Measurements from ENCODE around the gene N4BP3. TPM values are rescaled to one million over a fixed set of nuclear protein-coding genes. Genes with fewer than 3 reads are reported as not detected.
"Not testable (repeated sequence)": the region's sequence is repeated elsewhere in the genome, so short reads cannot be mapped to it uniquely, and the experiment has no call there.

The N4BP3 gene
- total and polyA plus RNA-seq, 2 of the 13 experiments (the other 11 are each of a cell fraction or from before 2014, with no cell fraction given), result 0.13 TPM; not detected in 1

DNA sequence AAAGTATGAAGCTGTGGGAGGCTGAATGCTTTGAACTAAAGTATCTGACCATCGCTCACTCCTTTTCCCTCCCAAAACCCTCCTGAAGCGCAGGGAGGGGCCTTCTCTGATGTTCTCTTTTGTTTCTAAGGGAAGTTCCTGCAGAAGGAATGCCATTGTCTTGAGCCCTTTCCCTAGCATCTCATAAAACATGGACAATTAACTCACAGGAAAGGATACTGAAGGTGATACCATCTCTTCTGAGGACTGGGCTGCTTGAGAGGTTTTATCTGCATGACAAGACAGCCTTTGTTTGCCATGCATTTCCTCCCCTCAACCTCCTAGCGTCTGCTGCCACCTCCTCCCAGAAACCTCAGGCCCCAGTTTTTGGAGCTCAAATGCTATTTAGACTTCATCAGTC lies 13.2 kb downstream of the N4BP3 start:
- BruUV-seq (replicated peaks), result no TSS peak
- ChIA-PET CTCF (ENCODE audit: low intra/inter-chr PET ratio, low total read pairs) (no interaction called here), POLR2A (no interaction called here)
- H2AFZ ChIP-seq (ENCODE audit: low read length), result no peak overlapping the region
- peaks cover 5% of the 10 kb centered on the region for H3K79me2 ChIP-seq (ENCODE audit: insufficient read depth, low read length)
- ATAC-seq (no peak), FAIRE-seq (no peak), DNase-seq (ENCODE audit: low spot score) (no peak)
- peaks cover 8% of the 10 kb centered on the region; the same call in 1 of the 2 replicates for H3K4me1 ChIP-seq (ENCODE audit: insufficient read depth, low read length)
- H3K27me3 ChIP-seq (ENCODE audit: control insufficient read depth in 1 of 2, insufficient read depth in 2 of 2, low read length in 2 of 2), result peaks cover 6 to 24% of the 10 kb centered on the region in 2 experiments; a peak in 4 of 5 replicates
- H3K4me3 ChIP-seq (replicated peaks in 1 of 3; ENCODE audit: insufficient read depth in 1 of 3, low read depth in 2 of 3, low read length in 3 of 3), result no peak overlapping the region
- no peak overlapping the region for H3K27ac ChIP-seq (ENCODE audit: extremely low read length, insufficient read depth, low read length)
- WGBS (ENCODE audit: low lambda C conversion rate), result 23% methylated on average over 3 of the region's 3 CpGs
- H3K36me3 ChIP-seq (replicated peaks in 1 of 2; ENCODE audit: control insufficient read depth in 1 of 2, insufficient read depth in 2 of 2, low read length in 2 of 2), result no peaks in the 10 kb centered on the region
- no peak overlapping the region for H3K9ac ChIP-seq (ENCODE audit: insufficient read depth, low read depth, low read length)
- in situ Hi-C loops (cut with HindIII; ENCODE audit: extremely low pct_ligation_motif_present, low pct_unique_long_range_greater_than_20kb) (no loop called here), intact Hi-C loops (cut with micrococcal nuclease; ENCODE audit: unreplicated experiment) (no loop called here)
- no peak overlapping the region for H3K4me2 ChIP-seq (ENCODE audit: low read depth, low read length)
- no peaks in the 10 kb centered on the region for H3K9me3 ChIP-seq (ENCODE audit: low read length)
- H4K20me1 ChIP-seq (ENCODE audit: insufficient read depth, low read length), result no peaks in the 10 kb centered on the region
- TF ChIP-seq YEATS4 (CRISPR knock-in tag; IDR thresholded peaks at IDR 0.05; ENCODE audit: borderline replicate concordance) (no peak), KAT8 (CRISPR knock-in tag; IDR thresholded peaks at IDR 0.05) (no peak), ATM (IDR thresholded peaks at IDR 0.05; ENCODE audit: borderline replicate concordance) (no peak), ZNF451 (CRISPR knock-in tag; IDR thresholded peaks at IDR 0.05) (no peak), JUN (CRISPR knock-in tag; IDR thresholded peaks at IDR 0.05) (no peak), ZNF333 (CRISPR knock-in tag; IDR thresholded peaks at IDR 0.05; ENCODE audit: borderline replicate concordance) (no peak), FOXJ3 (CRISPR knock-in tag; IDR thresholded peaks at IDR 0.05; ENCODE audit: borderline replicate concordance) (no peak), ZBTB20 (CRISPR knock-in tag; IDR thresholded peaks at IDR 0.05; ENCODE audit: borderline replicate concordance, low read depth) (no peak)
- TF ChIP-seq, protein P1, sequence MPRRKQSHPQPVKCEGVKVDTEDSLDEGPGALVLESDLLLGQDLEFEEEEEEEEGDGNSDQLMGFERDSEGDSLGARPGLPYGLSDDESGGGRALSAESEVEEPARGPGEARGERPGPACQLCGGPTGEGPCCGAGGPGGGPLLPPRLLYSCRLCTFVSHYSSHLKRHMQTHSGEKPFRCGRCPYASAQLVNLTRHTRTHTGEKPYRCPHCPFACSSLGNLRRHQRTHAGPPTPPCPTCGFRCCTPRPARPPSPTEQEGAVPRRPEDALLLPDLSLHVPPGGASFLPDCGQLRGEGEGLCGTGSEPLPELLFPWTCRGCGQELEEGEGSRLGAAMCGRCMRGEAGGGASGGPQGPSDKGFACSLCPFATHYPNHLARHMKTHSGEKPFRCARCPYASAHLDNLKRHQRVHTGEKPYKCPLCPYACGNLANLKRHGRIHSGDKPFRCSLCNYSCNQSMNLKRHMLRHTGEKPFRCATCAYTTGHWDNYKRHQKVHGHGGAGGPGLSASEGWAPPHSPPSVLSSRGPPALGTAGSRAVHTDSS (CRISPR knock-in tag; conservative IDR thresholded peaks at IDR 0.05), result no peak
- TF ChIP-seq, protein P2, sequence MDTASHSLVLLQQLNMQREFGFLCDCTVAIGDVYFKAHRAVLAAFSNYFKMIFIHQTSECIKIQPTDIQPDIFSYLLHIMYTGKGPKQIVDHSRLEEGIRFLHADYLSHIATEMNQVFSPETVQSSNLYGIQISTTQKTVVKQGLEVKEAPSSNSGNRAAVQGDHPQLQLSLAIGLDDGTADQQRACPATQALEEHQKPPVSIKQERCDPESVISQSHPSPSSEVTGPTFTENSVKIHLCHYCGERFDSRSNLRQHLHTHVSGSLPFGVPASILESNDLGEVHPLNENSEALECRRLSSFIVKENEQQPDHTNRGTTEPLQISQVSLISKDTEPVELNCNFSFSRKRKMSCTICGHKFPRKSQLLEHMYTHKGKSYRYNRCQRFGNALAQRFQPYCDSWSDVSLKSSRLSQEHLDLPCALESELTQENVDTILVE (CRISPR knock-in tag; IDR thresholded peaks at IDR 0.05), result no peak

DNA sequence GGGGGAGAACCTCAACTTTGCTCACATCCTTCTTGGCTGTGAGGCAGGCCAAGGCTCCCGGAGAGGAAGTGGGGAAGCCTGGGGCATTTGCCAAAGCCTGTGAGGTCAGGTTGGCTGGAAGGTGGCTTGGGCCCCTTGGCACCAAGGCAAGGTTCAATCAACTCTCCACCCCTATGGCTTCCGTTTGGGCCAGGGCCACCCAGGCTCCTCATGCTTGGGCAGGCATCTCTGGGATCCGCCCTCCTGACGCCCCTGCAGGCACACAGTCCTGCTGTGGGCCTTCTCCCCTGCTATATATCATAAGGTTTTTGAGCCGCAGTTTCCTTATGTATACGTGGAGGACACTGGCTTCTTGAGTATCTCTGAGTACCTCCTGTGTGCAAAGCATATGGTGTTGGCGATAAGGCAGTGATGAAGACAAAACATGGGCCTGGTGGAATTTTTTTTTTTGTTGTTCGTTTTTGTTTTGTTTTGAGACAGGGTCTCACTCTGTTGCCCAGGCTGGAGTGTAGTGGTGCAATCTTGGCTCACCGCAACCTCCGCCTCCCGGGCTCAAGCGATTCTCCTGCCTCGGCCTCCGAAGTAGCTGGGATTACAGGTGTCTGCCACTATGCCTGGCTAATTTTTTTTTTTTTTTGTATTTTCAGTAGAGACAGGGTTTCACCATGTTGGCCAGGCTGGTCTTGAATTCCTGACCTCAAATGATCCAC lies 14.1 kb downstream of the N4BP3 start:
- WGBS (ENCODE audit: low lambda C conversion rate), result 67% methylated on average over 13 of the region's 14 CpGs
- H3K36me3 ChIP-seq (replicated peaks in 1 of 2; ENCODE audit: control insufficient read depth in 1 of 2, insufficient read depth in 2 of 2, low read length in 2 of 2); POLR2A ChIA-PET; FAIRE-seq; intact Hi-C loops (cut with micrococcal nuclease; ENCODE audit: unreplicated experiment); H3K4me3 ChIP-seq (replicated peaks in 1 of 3; ENCODE audit: insufficient read depth in 1 of 3, low read depth in 2 of 3, low read length in 3 of 3); BruUV-seq (replicated peaks); DNase-seq (ENCODE audit: low spot score); CTCF ChIA-PET (ENCODE audit: low intra/inter-chr PET ratio, low total read pairs); H3K27ac ChIP-seq (ENCODE audit: extremely low read length, insufficient read depth, low read length); H3K4me2 ChIP-seq (ENCODE audit: low read depth, low read length); H3K79me2 ChIP-seq (ENCODE audit: insufficient read depth, low read length); H2AFZ ChIP-seq (ENCODE audit: low read length); H4K20me1 ChIP-seq (ENCODE audit: insufficient read depth, low read length); H3K9ac ChIP-seq (ENCODE audit: insufficient read depth, low read depth, low read length); in situ Hi-C loops (cut with HindIII; ENCODE audit: extremely low pct_ligation_motif_present, low pct_unique_long_range_greater_than_20kb); ATAC-seq; H3K9me3 ChIP-seq (ENCODE audit: low read length): not testable (repeated sequence)
- peaks cover 17% of the 10 kb centered on the region; the same call in 1 of the 2 replicates for H3K4me1 ChIP-seq (ENCODE audit: insufficient read depth, low read length)
- H3K27me3 ChIP-seq (ENCODE audit: control insufficient read depth in 1 of 2, insufficient read depth in 2 of 2, low read length in 2 of 2), result peaks cover 6 to 21% of the 10 kb centered on the region in 2 experiments; a peak in 3 of 5 replicates
